Right hindlimb (tissue), 1 donor: Measurements from ENCODE around the gene OMP.
A peak's percentile ranks its signal among the peaks of the same experiment; 100 is the strongest.
"Not testable (repeated sequence)": the region's sequence is repeated elsewhere in the genome, so short reads cannot be mapped to it uniquely, and the experiment has no call there.

Source experiments
- DNase-seq: peaks from one replicate; pipeline ENCODE4 v3.0.0-alpha.2; 2018

The OMP gene

DNA sequence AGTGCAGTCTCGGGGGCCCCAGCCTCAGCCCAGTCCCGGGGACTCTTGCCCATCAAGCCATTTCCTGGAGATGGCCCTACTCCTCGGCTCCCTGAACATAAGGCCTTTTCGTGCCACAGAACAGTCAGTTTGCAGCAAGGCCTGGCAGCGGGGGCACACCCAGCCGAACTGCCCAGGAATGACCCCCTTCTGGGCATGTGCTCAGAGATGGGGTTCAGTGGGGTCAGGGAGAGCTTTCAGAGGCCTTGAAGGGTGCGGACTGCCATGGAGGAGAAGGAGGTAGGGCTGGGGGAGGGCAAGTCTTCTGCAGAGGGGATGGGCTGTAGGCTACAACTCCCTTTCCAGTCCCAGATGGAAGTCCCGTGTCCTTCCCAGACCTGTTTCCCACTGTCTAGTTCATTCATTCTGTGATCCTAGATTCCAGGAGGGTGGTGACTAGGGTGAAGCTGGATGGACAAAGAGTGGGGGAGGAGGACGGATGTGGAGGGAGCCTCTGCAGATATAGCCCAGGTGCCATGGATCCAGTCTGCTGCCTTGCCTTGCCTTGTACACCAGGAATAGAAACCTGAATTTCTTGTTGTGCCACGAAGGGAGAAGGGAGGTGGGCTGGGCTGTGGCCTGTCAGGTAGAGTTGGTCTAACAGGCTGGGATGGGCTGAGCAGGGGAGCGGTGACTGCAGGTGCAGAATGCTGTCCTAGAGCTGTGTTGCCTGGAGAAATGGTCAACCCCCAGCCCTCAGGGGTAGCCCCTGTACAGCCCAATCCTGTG, 14.2 kb upstream of the OMP start:
- DNase-seq: peak; percentile 11

DNA sequence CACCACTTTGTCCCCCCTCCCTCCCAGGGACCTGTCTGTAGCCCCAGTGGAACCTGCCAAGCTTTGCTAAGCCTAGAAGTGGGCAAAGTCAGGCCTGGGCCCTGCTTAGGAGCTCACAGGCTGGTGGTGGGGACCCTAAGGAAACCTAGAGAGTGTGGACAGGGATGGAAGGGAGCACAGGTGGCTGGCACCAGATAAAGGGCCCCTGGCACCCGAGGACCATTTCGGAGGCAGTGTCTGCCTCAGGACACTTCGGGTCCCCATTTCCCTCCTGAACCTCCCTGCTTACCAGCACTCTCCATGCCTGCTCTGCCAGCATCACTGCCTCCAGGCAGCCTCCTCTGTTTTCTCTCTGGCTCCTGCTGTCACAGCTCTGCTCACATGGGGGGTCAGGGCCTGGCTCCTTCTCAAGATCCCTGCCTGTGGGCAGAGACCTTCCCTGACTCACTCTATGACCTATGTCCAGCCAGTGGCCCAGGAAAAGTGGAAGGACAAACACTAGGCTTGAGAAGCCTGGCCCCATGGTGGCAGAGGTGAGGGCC, 13.6 kb upstream of the OMP start:
- DNase-seq: peak; percentile 14

DNA sequence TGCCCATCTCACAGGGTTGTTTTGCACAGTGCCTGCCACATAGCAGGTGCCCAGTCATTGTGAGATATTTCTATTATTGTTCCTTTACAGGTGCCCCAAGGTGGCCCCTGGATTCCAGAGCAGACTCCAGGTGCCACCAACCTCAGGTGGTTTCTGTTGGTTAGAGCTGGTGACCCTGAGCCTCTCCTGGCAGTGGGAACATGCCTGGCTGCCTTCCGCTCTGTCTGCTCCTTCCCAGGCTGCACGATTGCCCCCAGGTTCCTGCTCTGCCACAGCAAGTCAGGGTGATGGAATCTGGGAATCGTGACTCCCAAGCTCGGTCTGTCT, 12.6 kb upstream of the OMP start:
- DNase-seq: no peak

DNA sequence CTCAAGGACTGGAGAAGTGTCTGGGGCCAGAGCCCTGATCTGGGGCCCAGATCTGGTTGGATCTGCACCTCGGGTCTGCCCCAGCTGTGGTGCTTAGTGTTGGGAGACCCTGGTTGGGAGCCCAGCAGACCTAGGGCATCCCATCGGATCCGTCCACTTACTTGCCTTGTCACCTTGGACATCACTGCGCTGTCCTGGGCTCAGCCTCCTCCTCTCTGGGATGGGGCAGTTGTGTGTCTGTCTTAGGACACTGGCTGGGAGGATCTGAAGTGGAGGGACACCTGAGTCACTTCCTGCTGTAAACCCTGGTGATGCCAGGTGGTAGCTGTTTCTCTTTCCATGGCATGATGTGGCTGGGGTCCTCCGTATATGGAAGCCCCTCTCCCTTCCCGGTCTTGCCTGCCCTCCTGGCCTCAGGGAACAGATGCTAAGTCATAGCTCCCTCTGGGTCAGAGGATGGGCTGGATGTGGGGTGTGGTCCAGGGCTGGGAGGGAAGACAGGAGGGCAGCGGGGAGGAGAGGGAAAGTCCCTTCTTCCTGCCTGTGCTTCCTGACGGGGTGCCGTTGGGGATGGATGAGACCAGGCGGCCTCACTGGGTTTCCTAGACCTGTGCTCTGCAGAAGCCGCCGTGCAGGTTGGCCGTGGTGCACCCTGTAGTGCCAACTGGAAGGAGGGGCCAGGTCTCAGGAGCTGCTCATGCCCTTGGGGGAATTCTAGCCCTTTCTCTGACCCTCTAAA, 12.1 kb upstream of the OMP start:
- DNase-seq: peak; percentile 17

DNA sequence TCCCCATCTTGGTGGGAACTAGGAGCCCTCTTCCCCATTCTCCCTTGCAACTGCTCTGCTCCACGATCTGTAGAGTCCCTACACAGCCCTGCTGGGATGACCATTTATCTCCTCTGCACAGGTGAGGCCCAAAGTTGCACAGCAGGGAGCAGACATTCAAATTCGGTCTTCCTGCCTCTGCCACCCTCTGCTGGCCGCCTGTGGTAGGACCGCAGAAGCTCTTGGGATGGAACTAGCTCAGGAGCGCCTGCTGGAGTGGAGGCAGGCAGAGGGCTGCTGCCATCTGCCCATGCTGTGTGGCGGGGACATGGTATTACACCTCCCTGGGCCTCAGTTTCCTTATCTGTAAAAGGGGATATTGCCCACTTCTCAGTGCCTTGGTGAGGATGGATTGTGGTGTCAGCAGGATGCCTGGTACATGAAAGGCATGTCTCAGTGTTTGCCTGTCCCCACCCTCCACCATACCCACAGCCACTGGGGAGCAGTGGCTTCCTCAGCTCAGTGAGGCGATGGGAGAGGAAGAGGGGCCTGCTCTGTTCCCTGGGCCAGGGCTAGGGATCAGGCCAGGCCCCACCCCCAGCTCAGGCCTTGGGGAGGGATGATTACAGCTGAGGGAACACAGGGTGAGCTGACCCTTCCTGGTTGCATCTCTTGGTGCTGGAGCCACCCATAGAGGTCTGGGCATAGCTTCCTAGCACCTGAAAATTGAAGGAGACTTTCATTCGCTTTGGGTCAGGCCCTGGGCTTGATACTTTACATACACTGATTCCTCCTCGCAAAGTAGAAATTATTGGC, 11.3 kb upstream of the OMP start:
- peak; percentile 80 for DNase-seq

DNA sequence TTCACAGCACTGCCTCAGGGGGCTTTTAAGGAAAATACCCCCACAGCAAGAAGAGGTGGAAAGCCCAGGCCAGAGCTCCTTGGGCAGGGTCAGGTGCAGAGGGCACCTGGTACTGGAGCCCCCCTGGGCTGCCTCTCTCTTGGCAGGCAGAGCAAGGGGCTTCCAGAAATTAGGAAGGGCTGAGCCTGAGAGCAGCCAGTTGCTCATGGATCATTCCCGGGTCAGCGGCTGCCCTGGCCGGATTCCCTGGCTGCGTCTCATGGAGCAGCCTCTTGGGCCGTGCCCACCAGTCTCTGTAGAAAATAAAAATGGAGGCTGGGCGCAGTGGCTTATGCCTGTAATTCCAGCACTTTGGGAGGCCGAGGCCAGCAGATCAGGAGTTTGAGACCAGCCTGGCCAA, 10.3 kb upstream of the OMP start:
- DNase-seq: no peak

DNA sequence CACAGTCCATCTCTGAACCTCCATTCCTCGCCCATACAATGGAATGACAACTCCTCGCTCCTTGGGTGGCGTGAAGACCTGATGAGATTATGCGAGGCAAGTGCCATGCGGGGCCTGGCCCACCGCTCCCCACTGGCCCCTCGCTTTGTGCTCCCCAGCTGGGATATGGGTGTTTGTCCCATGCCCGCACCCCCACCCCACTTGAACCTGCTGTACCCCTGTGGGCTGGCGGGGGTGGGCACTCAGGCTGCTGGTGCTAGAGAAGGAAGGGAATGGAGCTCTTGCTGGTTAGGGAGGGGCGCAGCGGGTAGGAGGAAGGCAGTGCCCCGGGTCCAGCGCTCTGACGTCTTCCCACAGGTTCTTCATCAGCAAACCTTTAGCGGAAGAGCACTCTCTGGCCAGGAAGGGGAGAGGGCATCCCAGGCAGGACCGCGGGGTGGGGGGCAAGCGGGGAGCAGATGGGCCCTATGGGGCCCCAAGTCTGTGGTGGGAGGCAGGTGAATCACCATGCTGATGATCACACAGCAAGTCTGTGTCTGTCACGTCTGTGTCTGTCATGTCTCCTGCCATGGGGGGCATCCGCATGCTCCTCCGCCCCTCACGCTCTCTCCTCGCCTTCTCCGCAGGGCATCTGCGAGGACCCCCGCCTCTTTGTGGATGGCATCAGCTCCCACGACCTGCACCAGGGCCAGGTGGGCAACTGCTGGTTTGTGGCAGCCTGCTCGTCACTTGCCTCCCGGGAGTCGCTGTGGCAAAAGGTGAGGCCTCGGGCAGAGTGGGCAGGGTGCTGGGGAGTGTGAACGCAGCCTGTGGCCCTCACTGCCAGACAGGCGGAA, 9.4 kb upstream of the OMP start:
- DNase-seq: no peak

DNA sequence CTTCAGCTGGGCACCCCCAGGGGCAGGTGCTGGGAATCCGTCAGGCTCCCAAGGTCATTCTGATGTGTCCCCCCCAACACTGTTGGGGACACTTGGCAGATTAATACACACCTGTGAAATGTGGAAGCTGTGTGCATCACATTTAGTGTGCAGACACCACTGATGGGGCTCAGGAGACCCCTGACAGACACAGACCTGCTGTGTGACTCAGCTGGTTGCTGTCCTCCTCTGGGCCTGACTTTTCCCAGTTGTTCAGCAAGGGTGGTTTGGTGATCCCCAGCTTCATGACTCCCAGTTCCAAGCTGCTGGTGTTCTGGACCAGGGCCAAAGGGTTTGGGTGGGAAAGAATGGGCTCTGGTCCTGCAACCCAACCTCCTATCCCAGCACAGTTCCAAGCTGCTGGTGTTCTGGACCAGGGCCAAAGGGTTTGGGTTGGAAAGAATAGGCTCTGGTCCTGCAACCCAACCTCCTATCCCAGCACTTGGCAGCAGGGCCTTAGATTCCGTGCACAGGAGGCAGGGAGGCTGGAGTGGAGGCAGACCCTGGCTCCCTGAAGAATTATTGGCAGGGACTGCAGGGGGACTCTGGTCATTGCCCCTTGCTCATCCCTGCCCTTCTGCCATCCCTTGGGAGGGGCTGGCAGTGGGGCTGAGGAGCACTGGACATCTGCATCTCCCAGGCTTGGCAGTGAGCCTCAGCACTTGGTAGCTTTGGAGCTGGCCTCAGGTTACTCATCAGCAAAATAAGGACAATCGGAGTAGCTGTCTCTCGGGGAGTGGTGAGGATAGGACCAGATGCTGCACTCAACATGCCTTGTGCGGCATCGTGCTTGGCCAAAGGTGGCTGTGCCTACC, 8.4 kb upstream of the OMP start:
- no peak for DNase-seq

DNA sequence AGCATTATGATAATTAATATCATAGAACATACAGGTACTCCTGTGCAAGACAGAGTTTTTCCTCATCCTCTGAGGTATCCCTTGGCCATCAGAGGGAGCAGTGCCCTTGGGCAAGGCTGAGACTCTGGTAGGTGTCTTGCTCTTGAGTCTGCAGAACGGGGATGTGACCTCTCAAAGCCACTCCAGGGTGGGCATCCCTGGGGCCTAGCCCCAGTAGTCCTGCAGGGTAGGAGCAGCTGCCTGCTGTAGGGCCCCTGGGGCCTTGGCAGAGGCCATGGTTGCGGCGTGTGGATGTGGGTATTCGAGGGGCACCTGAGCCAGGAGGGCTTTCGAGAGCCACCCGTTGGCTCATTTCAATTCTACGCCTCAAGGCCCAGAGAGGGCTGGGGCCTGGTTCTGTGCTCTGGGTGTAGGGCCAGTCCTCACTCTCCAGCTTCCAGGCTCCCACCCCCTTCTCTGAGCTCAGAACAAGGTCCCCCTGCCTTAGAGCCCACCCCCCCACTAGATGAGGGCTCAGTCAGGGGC, 7.7 kb upstream of the OMP start:
- no peak for DNase-seq

DNA sequence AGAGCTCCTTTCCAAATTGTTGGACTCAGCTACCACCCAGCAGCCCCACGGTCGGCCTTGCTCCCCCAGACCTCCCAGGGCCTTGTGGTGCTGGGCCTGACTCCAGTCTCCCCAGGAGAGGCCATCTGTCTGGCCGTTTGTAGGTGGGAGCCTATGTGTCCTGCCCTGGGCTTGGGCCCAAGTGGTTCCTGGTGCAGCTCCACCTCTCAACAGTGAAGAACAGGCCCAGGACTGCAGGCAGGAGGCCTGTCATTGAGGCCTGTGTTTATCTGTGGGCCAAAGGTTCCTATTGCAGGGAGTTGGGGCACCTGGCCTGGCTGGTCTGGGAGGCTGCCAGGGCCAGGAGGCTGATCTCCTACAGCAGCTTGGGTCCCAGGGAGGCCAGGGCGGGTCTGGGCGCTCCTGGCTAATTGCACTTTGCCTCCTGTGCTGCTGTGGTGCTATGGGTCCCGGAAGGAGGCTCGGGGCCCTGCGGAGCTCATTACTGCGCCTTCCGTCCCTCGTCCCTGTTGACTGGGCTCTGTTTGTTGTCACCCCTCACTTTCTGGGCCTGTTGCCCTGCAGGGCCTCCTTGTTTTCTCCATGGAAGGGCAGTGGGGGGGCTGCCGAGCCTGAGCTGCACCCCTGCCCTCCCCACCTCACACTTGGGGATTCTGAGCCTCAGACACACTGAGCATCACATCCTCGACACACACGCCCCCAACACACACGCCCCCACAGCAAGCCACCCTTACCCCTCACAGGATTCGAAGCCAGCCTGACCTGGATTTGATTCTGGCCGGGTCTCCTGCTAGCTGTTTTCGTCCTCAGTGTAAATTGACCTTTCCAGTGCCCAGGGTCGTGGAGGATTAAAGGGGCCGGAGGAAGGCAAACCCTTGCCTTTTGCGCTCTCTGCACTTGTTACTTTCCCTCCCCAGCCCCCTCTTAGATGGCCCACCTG, 6.8 kb upstream of the OMP start:
- DNase-seq: no peak

DNA sequence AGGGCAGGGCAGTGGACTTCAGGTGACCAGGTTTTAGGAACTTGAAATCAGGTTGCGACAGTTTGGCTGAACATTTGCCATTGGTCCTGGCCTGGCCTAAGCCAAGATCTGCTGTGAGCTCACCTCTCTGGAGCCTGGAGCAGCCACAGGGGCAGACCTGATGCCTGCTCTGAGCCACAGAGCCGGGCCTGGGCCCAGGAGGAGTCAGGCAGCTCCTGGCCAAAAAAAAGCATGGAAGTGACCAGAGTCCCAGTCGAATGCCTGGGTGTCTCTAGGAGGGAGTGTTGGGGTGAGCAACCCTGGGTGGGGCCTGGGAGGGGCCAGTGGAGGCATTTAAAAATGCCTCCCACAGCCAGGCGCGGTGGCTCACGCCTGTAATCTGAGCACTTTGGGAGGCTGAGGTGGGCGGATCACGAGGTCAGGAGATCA, 6.0 kb upstream of the OMP start:
- DNase-seq: no peak

DNA sequence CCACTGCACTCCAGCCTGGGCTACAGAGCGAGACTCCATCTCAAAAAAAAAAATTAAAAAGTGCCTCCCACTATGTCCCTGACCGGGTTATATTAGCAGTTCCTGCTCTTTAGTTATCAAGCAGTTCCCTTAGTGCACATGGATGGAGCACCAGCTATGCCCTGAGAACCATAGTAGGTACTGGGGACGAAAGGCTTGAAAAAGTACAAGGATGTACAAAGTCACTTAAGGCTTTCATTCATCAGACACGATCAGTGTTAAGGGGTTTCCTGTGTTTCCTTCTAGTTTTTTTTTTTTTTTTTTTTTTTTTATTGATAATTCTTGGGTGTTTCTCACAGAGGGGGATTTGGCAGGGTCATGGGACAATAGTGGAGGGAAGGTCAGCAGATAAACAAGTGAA, 5.5 kb upstream of the OMP start:
- DNase-seq: not testable (repeated sequence)

DNA sequence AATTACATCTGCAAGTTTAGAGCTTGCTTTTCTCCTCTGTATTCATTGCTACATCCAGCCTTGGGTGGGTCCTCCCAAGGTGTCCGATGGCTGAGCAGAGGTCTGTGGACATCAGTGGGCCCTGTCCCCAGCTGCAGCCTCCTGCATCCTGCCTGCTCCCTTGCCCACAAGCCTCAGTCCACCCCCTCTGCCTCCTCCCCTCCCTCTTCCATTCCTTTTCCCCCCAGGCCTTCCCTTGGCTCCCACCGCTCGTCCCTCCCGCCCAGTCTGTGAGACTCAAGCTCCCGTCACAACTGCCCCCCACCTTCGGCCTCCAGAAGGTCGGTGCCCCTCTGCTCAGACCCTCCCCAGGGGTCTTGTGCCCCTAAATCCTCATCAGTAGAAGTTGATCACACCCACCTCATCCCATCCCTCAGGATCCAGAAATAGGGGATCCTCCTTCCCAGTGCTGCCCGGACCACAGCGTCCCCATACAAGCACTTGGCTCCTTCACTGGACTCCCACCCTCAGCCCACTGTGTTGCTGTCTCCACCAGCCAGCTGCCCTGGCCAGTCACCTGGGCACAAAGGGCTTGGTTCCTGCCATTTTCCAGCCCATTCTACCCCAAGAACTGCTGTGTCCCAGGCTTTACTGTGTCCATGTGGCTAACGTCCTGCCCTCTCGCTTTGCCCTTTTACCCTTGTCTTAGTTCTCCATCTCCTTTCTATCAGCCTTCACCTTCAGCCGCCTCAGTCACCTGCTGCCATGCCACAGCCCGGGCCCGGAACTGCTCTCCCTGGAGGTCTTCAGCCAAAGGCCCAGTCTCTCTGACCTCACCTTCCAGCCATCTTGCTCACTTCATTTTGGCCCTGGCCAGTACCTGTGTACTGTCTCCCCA, 2.2 kb upstream of the OMP start:
- DNase-seq: no peak

DNA sequence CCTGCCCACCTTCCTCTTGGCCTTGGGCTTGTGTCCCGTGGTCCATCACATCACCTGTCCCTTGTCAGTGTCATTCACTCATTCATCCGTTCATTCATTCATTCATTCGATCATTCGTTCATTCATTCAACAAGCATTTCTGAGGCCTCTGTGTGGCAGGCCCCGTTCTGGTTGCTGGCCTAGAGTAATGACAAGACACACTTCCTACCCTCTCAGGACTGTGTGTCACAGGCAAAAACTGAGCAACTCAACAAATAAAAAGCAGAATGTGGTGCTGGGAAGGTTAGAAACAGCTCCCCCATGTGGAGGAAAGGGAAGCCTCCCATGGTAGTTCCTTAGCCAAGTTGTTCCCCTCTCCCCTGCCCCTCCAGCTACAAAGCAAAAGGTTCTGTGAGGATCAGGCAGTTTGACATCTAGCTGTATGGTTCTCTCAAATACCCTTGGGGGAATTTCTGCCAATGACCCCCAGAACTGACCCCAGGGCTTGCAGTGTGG, 1.6 kb upstream of the OMP start:
- no peak for DNase-seq

DNA sequence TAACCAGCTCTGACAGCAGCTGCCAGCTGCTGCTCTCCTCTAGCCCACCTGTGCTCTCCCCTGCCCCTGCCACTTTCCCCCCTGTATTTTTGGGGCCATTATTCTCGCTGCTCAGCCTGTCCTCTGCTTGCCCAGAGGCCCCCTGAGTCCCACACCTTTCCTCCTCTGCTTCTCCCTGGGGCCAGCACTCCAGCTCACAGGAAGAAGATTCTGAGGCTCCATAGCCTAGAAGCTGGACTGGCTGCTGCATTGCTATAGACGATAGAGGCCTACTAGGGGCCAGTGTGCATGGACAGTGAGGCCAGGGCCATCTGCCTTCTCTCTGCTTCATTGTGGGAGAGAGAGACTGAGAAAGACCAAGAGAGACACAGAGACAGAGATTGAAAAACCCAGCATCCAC, 679 bp downstream of the OMP start:
- DNase-seq: no peak

DNA sequence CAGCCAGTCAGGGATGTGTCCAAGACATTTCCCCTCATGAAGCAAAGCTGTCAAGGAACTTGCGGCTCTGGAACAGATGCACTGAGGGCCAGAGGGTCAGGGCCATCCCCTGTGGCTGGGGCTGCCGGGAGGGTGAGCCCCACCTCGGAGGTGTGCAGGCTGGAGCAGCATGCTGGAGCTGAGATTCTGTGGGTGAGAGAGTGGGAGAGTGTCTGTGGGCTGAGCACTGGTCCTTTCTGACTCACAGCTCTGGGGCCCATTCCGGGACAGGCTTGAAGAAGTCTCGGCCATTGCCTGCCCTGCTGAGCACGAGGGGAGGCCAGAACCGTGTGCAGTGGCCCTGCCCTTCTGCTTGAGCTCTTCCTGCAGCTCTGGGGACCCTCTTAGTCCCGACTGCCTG, 2.1 kb downstream of the OMP start:
- no peak for DNase-seq

DNA sequence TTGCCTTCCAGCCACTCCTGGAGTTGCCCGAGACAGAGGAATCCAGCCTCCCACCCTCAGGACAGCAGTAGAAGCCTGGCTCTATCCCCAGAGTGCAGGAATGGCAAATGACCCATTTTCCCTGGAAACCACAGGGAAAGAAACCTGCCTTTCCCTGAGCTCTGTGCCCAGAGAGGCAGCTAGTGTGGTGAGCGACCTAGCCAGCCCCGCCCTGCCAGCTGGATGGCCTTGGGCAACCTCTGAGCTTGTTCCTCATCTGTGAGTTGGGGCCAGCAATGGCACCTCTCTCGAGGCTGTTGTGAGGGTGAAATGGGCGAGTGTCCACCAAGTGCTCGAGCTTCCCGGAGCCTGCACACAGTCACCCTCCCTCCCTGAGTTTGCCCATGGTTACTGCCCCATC, 3.7 kb downstream of the OMP start:
- no peak for DNase-seq

DNA sequence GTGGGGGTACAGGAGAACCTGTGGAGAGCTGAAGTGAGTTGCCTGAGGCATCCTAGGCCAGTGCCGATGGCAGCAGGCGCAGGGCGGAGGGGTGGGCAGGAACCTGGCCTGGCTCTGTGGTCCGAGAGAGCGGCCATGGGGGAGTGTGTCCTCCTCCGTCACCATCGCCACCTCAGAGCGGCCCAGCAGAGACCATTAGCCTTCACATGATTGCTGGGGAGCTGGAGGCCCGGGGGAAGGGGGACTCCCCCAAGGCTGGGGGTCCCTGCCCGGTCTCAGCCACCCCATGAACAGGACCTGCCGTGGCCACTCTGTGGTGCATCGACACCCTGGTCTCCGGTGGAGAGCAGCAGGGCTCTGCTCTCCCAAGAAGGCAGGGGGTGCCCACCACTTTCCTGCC, 4.1 kb downstream of the OMP start:
- DNase-seq: no peak

DNA sequence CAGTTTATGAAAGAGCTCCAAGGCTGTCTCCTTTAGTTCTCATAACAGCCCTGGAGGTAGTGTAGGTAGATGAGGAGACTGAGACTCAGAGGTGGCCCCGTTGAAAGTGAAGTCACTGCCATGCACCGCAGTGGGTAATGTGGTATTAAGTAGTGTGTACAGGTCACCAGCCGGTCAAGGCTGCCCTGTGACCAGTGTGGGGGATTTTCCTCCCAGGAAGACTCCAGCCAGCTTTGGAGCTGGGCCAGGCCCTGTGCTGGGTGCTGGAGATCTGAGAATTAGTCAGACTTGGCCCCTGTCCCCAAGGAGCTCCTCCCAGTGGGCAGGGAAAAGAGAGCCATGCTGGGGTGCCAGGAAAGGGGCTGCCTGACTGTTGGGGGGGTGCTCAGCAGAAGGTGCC, 5.3 kb downstream of the OMP start:
- DNase-seq: no peak
